ENCODE results near the gene HCAR2. TPM values are rescaled to one million over a fixed set of nuclear protein-coding genes. Genes with fewer than 3 reads are reported as not detected.
"Not testable (repeated sequence)": the region's sequence is repeated elsewhere in the genome, so short reads cannot be mapped to it uniquely, and the experiment has no call there.

HCAR2 gene
- total RNA-seq, 1 experiment from 2014 or later: not detected

DNA sequence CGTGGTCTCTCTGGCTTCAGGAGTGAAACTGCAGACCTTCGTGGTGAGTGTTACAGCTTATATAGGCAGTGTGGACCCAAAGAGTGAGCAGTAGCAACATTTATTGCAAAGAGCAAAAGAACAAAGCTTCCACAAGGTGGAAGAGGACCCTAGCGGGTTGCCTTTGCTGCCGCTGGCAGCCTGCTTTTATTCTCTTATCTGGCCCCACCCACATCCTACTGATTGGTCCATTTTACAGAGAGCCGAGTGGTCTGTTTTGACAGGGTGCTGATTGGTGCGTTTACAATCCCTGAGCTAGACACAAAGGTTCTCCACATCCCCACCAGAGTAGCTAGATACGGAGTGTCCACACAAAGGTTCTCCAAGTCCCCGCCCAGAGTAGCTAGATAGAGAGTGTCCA, 27.1 kb downstream of the HCAR2 start:
- BruUV-seq (replicated peaks); CTCF ChIA-PET; POLR2A ChIA-PET: not testable (repeated sequence)

DNA sequence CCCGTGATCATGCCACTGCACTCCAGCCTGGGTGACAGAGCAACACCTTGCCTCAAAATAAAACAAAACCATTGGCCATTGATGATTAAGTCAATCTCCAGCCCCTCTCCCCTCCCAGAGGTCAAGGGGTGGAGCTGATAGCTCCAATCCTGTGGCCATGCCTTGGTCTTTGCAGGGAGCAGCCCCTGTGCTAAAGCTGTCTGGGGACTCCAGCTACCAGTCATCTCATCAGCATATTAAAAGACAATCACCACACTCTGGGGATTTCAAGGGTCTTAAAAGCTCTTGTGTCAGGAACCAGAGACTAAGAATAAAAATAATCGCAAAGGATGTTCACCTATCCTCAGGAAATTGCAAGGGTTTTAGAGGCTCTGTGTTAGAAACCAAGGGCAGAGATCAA, 30.6 kb downstream of the HCAR2 start:
- H3K36me3 ChIP-seq (ENCODE audit: control insufficient read depth in 1 of 2, insufficient read depth in 2 of 2, low read length in 2 of 2): no peaks in the 10 kb centered on the region
- POLR2A ChIA-PET: no interaction called here
- H3K4me2 ChIP-seq (ENCODE audit: low read length): no peak overlapping the region
- no peaks in the 10 kb centered on the region for H3K9me3 ChIP-seq (ENCODE audit: control insufficient read depth in 1 of 2, insufficient read depth in 1 of 2, low read depth in 1 of 2, low read length in 2 of 2)
- H3K27ac ChIP-seq (ENCODE audit: low read depth, low read length): no peak overlapping the region
- no peak overlapping the region for H3K9ac ChIP-seq (ENCODE audit: low read length)
- intact Hi-C loops (cut with micrococcal nuclease): no loop called here
- H3K4me3 ChIP-seq (replicated peaks in 1 of 2; ENCODE audit: low read depth in 1 of 2, low read length in 2 of 2): no peak overlapping the region
- no peaks in the 10 kb centered on the region for H4K20me1 ChIP-seq (ENCODE audit: insufficient read depth)
- DNase-seq (ENCODE audit: low read depth, low spot score) (no peak), ATAC-seq (no peak)
- H2AFZ ChIP-seq (ENCODE audit: low read depth, low read length, poor library complexity, severe bottlenecking): no peak overlapping the region
- CTCF ChIA-PET: no interaction called here
- no peaks in the 10 kb centered on the region for H3K27me3 ChIP-seq (ENCODE audit: insufficient read depth, low read length)
- RAD21 ChIA-PET (ENCODE audit: low non-redundant PET in 1 of 2, low total read pairs in 2 of 2, uncharacterized antibody in 2 of 2, unreplicated experiment in 2 of 2): no interaction called here
- no TSS peak for BruUV-seq (replicated peaks)
- TF ChIP-seq, protein P1, sequence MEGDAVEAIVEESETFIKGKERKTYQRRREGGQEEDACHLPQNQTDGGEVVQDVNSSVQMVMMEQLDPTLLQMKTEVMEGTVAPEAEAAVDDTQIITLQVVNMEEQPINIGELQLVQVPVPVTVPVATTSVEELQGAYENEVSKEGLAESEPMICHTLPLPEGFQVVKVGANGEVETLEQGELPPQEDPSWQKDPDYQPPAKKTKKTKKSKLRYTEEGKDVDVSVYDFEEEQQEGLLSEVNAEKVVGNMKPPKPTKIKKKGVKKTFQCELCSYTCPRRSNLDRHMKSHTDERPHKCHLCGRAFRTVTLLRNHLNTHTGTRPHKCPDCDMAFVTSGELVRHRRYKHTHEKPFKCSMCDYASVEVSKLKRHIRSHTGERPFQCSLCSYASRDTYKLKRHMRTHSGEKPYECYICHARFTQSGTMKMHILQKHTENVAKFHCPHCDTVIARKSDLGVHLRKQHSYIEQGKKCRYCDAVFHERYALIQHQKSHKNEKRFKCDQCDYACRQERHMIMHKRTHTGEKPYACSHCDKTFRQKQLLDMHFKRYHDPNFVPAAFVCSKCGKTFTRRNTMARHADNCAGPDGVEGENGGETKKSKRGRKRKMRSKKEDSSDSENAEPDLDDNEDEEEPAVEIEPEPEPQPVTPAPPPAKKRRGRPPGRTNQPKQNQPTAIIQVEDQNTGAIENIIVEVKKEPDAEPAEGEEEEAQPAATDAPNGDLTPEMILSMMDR (IDR thresholded peaks at IDR 0.05 in 2 of 3, conservative IDR thresholded peaks at IDR 0.05 in 1 of 3; ENCODE audit: borderline replicate concordance in 1 of 3, insufficient read depth in 1 of 3, low read depth in 2 of 3, low read length in 2 of 3): no peak
- no peak for TF ChIP-seq POLR2AphosphoS5 (IDR thresholded peaks at IDR 0.05; ENCODE audit: low read depth, low read length)
- no peak for TF ChIP-seq ZFX (IDR thresholded peaks at IDR 0.05)
- no peak for TF ChIP-seq ELF1 (IDR thresholded peaks at IDR 0.05; ENCODE audit: borderline replicate concordance, low read depth)
- TF ChIP-seq SP1 (IDR thresholded peaks at IDR 0.05; ENCODE audit: low read depth): no peak
- TF ChIP-seq SIN3A (IDR thresholded peaks at IDR 0.05; ENCODE audit: low read depth): no peak
- TF ChIP-seq FOSL1 (IDR thresholded peaks at IDR 0.05; ENCODE audit: low read depth): no peak
- no peak for TF ChIP-seq JUND (IDR thresholded peaks at IDR 0.05)
- TF ChIP-seq, protein P2, sequence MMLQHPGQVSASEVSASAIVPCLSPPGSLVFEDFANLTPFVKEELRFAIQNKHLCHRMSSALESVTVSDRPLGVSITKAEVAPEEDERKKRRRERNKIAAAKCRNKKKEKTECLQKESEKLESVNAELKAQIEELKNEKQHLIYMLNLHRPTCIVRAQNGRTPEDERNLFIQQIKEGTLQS (IDR thresholded peaks at IDR 0.05): no peak
- no peaks in the 10 kb centered on the region for H3K79me2 ChIP-seq (ENCODE audit: insufficient read depth, low read length)
- no peaks in the 10 kb centered on the region for H3K9me2 ChIP-seq (ENCODE audit: insufficient read depth)
- no peaks in the 10 kb centered on the region for H3K4me1 ChIP-seq (ENCODE audit: control insufficient read depth in 1 of 2, insufficient read depth in 2 of 2, low read length in 2 of 2)

More for the DNA sequence above, 27.1 kb downstream of the HCAR2 start:
- H3K9me2 ChIP-seq (ENCODE audit: insufficient read depth); H3K4me2 ChIP-seq (ENCODE audit: low read length); H3K9ac ChIP-seq (ENCODE audit: low read length); H3K79me2 ChIP-seq (ENCODE audit: insufficient read depth, low read length); H3K9me3 ChIP-seq (ENCODE audit: control insufficient read depth in 1 of 2, insufficient read depth in 1 of 2, low read depth in 1 of 2, low read length in 2 of 2); intact Hi-C loops (cut with micrococcal nuclease); DNase-seq (ENCODE audit: low read depth, low spot score); H3K4me3 ChIP-seq (replicated peaks in 1 of 2; ENCODE audit: low read depth in 1 of 2, low read length in 2 of 2); ATAC-seq; H2AFZ ChIP-seq (ENCODE audit: low read depth, low read length, poor library complexity, severe bottlenecking); RAD21 ChIA-PET (ENCODE audit: low non-redundant PET in 1 of 2, low total read pairs in 2 of 2, uncharacterized antibody in 2 of 2, unreplicated experiment in 2 of 2); H4K20me1 ChIP-seq (ENCODE audit: insufficient read depth); H3K27ac ChIP-seq (ENCODE audit: low read depth, low read length); H3K27me3 ChIP-seq (ENCODE audit: insufficient read depth, low read length); H3K36me3 ChIP-seq (ENCODE audit: control insufficient read depth in 1 of 2, insufficient read depth in 2 of 2, low read length in 2 of 2): not testable (repeated sequence)
- peaks cover 17 to 25% of the 10 kb centered on the region in 2 experiments for H3K4me1 ChIP-seq (ENCODE audit: control insufficient read depth in 1 of 2, insufficient read depth in 2 of 2, low read length in 2 of 2)

Data from HCT116 (cell line).